Loucy (cell line): ENCODE measurements around the gene ACAD10.

ENCODE experiments used
- H2AFZ ChIP-seq: fragments of 200-600 bp; sonication (generic); 2 replicates; pipeline ENCODE4 v1.6.0; 2016; ENCODE audit warnings: antibody characterized with exemption, mild to moderate bottlenecking, low read length, moderate library complexity
- H3F3A ChIP-seq: fragments of 200-600 bp; 2 replicates; pipeline ENCODE4 v1.6.0; 2016; ENCODE audit warnings: antibody characterized with exemption, low read depth, mild to moderate bottlenecking
- H3K27me3 ChIP-seq: fragments of 200-600 bp; sonication (generic); 2 replicates; pipeline ENCODE4 v1.6.1; 2014; ENCODE audit warnings: low read length, mild to moderate bottlenecking; ENCODE audit not compliant: insufficient read depth, poor library complexity, severe bottlenecking
- H3K36me3 ChIP-seq: fragments of 200-600 bp; sonication (generic); 2 replicates; pipeline ENCODE4 v1.6.1; 2016; ENCODE audit warnings: low read length; ENCODE audit not compliant: insufficient read depth
- H3K4me1 ChIP-seq: fragments of 200-600 bp; sonication (generic); 2 replicates; pipeline ENCODE4 v1.5.1; 2014; ENCODE audit warnings: low read length, mild to moderate bottlenecking; ENCODE audit not compliant: insufficient read depth, poor library complexity, severe bottlenecking
- H3K4me2 ChIP-seq: fragments of 200-600 bp; sonication (generic); 2 replicates; pipeline ENCODE4 v1.6.0; 2014; ENCODE audit warnings: antibody characterized with exemption, low read length, low read depth, mild to moderate bottlenecking; ENCODE audit not compliant: poor library complexity, severe bottlenecking
- H3K4me3 ChIP-seq: fragments of 200-600 bp; sonication (generic); 2 replicates; pipeline ENCODE4 v1.5.1; 2014; ENCODE audit warnings: low read length, mild to moderate bottlenecking, mixed read lengths; ENCODE audit not compliant: poor library complexity, severe bottlenecking
- H3K79me2 ChIP-seq: fragments of 200-600 bp; sonication (generic); 2 replicates; pipeline ENCODE4 v1.6.1; 2014; ENCODE audit warnings: low read length; ENCODE audit not compliant: insufficient read depth
- H3K9ac ChIP-seq: fragments of 200-600 bp; sonication (generic); 2 replicates; pipeline ENCODE4 v1.6.0; 2014; ENCODE audit warnings: mild to moderate bottlenecking, low read depth, low read length, moderate library complexity; ENCODE audit not compliant: poor library complexity, severe bottlenecking
- H3K9me2 ChIP-seq: fragments of 200-600 bp; sonication (generic); replicated peaks from 2 replicates; pipeline ENCODE4 v1.6.1; 2016; ENCODE audit warnings: low read depth, low read length, mixed read lengths
- H3K9me3 ChIP-seq: fragments of 200-600 bp; sonication (generic); 2 replicates; pipeline ENCODE4 v1.6.1; 2014; ENCODE audit warnings: mild to moderate bottlenecking, antibody characterized with exemption, low read length, low read depth; ENCODE audit not compliant: insufficient read depth
- H4K20me1 ChIP-seq: fragments of 200-600 bp; sonication (generic); 2 replicates; pipeline ENCODE4 v1.6.0; 2014; ENCODE audit warnings: antibody characterized with exemption, low read length, mild to moderate bottlenecking; ENCODE audit not compliant: insufficient read depth, poor library complexity, severe bottlenecking
- EZH2phosphoT487 ChIP-seq: fragments of 200-600 bp; IDR thresholded peaks from 2 replicates; pipeline ENCODE4 v1.6.1; 2018; ENCODE audit warnings: antibody characterized with exemption, mild to moderate bottlenecking, moderate library complexity, borderline replicate concordance
- TF ChIP-seq, protein P1 (sequence below): fragments of 200-600 bp; sonication (generic); conservative IDR thresholded peaks from 2 replicates; pipeline ENCODE4 v1.5.1; 2014; ENCODE audit warnings: mild to moderate bottlenecking, antibody characterized with exemption, low read length

ACAD10 gene

DNA sequence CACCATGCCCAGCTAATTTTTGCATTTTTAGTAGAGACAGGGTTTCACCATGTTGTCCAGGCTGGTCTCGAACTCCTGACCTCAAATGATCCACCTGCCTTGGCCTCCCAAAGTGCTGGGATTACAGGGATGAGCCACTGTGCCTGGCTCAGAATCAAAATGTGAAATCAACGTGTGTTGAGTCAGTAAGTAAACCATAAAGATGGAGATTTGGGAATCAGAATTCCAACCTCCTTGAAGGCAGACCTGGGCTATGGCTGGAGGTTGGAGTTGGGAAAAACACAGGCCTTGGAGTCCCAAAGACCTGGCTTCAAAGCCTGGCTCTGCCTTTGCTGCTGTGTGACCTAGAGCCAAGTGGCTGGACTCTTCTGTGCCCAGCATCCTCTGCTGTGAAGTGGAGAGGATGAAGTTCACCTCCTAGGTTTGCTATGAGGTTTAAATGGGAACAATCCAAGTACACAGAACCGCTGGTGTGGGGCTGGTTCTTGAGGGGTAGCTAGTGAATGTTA lies 91.0 kb downstream of the ACAD10 start:
- Histone ChIP-seq H4K20me1 (no peaks in the 10 kb centered on the region), H3K27me3 (no peaks in the 10 kb centered on the region), H3K9me2 (no peaks in the 10 kb centered on the region), H3K36me3 (no peaks in the 10 kb centered on the region), H3K4me1 (peaks cover 8% of the 10 kb centered on the region), H3K4me2 (no peak overlapping the region), H3K79me2 (no peaks in the 10 kb centered on the region), H3K4me3 (no peak overlapping the region), H3F3A (no peaks in the 10 kb centered on the region), H2AFZ (no peak overlapping the region), H3K9ac (no peak overlapping the region), H3K9me3 (no peaks in the 10 kb centered on the region)
- no peak for TF ChIP-seq EZH2phosphoT487
- TF ChIP-seq, protein P1, sequence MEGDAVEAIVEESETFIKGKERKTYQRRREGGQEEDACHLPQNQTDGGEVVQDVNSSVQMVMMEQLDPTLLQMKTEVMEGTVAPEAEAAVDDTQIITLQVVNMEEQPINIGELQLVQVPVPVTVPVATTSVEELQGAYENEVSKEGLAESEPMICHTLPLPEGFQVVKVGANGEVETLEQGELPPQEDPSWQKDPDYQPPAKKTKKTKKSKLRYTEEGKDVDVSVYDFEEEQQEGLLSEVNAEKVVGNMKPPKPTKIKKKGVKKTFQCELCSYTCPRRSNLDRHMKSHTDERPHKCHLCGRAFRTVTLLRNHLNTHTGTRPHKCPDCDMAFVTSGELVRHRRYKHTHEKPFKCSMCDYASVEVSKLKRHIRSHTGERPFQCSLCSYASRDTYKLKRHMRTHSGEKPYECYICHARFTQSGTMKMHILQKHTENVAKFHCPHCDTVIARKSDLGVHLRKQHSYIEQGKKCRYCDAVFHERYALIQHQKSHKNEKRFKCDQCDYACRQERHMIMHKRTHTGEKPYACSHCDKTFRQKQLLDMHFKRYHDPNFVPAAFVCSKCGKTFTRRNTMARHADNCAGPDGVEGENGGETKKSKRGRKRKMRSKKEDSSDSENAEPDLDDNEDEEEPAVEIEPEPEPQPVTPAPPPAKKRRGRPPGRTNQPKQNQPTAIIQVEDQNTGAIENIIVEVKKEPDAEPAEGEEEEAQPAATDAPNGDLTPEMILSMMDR: no peak

DNA sequence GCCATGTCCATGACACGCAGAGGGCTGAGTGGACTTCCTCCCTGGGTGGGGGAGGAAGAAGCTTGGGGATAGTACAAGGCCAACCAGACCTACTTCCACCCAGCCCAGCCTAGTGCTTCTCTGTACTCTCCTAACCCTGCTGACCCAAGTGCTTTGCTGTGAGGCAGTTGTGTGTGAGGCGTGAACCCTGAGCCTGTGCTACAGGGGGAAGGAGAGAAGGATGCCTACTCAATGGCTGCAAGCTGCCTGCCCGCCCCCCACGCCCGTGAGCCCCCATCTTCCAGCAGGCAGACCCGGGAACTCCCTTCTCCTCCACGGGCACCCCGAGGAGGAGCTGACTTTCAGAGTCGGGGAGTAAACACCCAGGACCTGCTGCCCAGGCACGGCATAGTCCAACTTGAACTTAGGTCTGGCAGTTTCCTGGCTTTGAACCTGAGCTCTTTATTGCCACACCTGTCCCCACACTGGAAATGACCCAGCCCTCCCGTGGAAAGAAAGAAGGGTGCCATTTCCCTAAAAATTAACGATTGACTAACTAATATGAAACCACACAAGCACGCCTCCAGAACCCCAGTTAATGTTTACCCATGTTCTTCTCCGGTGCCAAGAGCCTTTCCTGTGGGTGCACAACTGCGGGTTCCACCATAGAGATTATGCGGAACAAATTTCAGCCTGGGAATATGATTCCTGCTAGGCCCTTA lies 91.6 kb downstream of the ACAD10 start:
- Histone ChIP-seq H4K20me1 (no peaks in the 10 kb centered on the region), H2AFZ (no peak overlapping the region), H3K79me2 (no peaks in the 10 kb centered on the region), H3K4me3 (no peak overlapping the region), H3K9me2 (no peaks in the 10 kb centered on the region), H3K4me1 (peaks cover 8% of the 10 kb centered on the region), H3K27me3 (no peaks in the 10 kb centered on the region), H3K9ac (no peak overlapping the region), H3K9me3 (no peaks in the 10 kb centered on the region), H3K36me3 (no peaks in the 10 kb centered on the region), H3F3A (no peaks in the 10 kb centered on the region), H3K4me2 (no peak overlapping the region)
- TF ChIP-seq, protein P1: no peak
- no peak for TF ChIP-seq EZH2phosphoT487

DNA sequence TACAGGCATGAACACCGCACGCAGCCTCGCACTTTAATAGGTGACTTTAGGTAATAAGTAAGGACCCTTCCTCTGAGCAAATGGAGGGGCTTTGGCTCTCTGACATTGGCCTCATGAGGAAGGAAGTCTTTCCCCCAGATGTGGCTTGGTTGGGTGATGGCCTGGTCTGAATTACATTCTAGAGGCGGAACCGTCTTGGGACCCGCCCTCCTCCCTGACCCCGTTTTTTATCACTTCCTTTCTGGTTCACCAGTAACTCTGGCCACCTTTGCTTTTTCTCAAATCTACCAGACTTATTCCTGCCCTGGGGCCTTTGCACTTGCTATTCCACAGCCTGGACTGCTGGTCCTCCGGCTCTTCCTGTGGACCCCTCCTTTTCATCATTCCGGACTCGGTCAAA lies 94.3 kb downstream of the ACAD10 start:
- H3K9ac ChIP-seq: no peak overlapping the region
- no peak for TF ChIP-seq EZH2phosphoT487
- TF ChIP-seq, protein P1: no peak
- no peaks in the 10 kb centered on the region for H3K9me3 ChIP-seq
- H3K4me1 ChIP-seq: peaks cover 8% of the 10 kb centered on the region
- peak overlapping the region; percentile 45 for H3K4me2 ChIP-seq
- no peaks in the 10 kb centered on the region for H3K9me2 ChIP-seq
- no peaks in the 10 kb centered on the region for H3K36me3 ChIP-seq
- no peaks in the 10 kb centered on the region for H3K27me3 ChIP-seq
- H2AFZ ChIP-seq: peak overlapping the region; percentile 77
- H4K20me1 ChIP-seq: no peaks in the 10 kb centered on the region
- H3K4me3 ChIP-seq: peak overlapping the region; percentile 34
- no peaks in the 10 kb centered on the region for H3F3A ChIP-seq
- H3K79me2 ChIP-seq: no peaks in the 10 kb centered on the region
